H1 (cell line): ENCODE data around the gene ITPKB. TPM values are rescaled to one million over a fixed set of nuclear protein-coding genes. Genes with fewer than 3 reads are reported as not detected.

Experiments used
- CTCF ChIA-PET: fragments of 300-600 bp; sonication (Branson Sonifier 250); formaldehyde crosslinking; loops from one replicate; lab custom pipeline; 2021; ENCODE audit not compliant: partially characterized antibody; lab: Charles Lee
- POLR2A ChIA-PET: fragments of 300-600 bp; sonication (Branson Sonifier 250); formaldehyde crosslinking; loops from one replicate; lab custom pipeline; 2021; ENCODE audit warnings: inconsistent platforms; ENCODE audit not compliant: partially characterized antibody; lab: Charles Lee
- DNase-seq, 2 experiments: peaks; one replicate each; pipeline versions ENCODE4 v3.0.0 to v3.0.0-alpha.2; 2010 to 2022; ENCODE audit warnings: low spot score in 2 of 2, low read depth in 1 of 2, mixed read lengths in 1 of 2
- FAIRE-seq: peaks from 2 replicates; lab custom pipeline; 2011; peaks lifted over from hg19 to GRCh38; lab: Jason Lieb, UNC
- H2AFZ ChIP-seq: 2 replicates; pipeline ENCODE4 v1.8.1; 2012; ENCODE audit warnings: low read length, inconsistent platforms
- H2AK5ac ChIP-seq: 2 replicates; pipeline ENCODE4 v1.6.1; 2013; ENCODE audit warnings: low read depth, low read length
- H2BK120ac ChIP-seq: replicated peaks from 2 replicates; pipeline ENCODE3; 2013; ENCODE audit warnings: low read depth, low read length, inconsistent platforms
- H2BK12ac ChIP-seq: 2 replicates; pipeline ENCODE4 v1.6.1; 2013; ENCODE audit warnings: low read depth, low read length
- H2BK15ac ChIP-seq: 2 replicates; pipeline ENCODE4 v1.6.1; 2013; ENCODE audit warnings: low read length
- H2BK20ac ChIP-seq: 2 replicates; pipeline ENCODE4 v1.6.1; 2013; ENCODE audit warnings: low read length
- H2BK5ac ChIP-seq: 2 replicates; pipeline ENCODE4 v1.6.1; 2013; ENCODE audit warnings: low read depth, low read length
- H3K14ac ChIP-seq: 2 replicates; pipeline ENCODE4 v1.6.1; 2013; ENCODE audit warnings: inconsistent platforms; ENCODE audit not compliant: insufficient read length
- H3K18ac ChIP-seq: 2 replicates; pipeline ENCODE4 v1.6.1; 2013; ENCODE audit warnings: low read length; ENCODE audit errors: extremely low read depth
- H3K23ac ChIP-seq: 2 replicates; pipeline ENCODE4 v1.6.1; 2013; ENCODE audit warnings: inconsistent platforms; ENCODE audit not compliant: insufficient read length
- H3K23me2 ChIP-seq: 2 replicates; pipeline ENCODE4 v1.6.1; 2013; ENCODE audit warnings: low read depth, low read length
- H3K27ac ChIP-seq: 2 replicates; pipeline ENCODE4 v1.6.1; 2011; ENCODE audit warnings: low read depth, low read length, inconsistent platforms
- H3K27me3 ChIP-seq, 4 experiments: replicated peaks in 1 of 4; 1 replicate in 1 of 4; 2 replicates in 3 of 4; pipeline versions ENCODE4 v1.6.1 to v1.8.1; 2011 to 2013; ENCODE audit warnings: low read length in 3 of 4, mild to moderate bottlenecking in 3 of 4, inconsistent platforms in 2 of 4, mixed read lengths in 2 of 4, moderate library complexity in 1 of 4; ENCODE audit not compliant: control insufficient read depth in 3 of 4, insufficient read depth in 3 of 4; ENCODE audit errors: extremely low read depth in 1 of 4
- H3K36me3 ChIP-seq, 4 experiments: 2 replicates each; pipeline versions ENCODE4 v1.6.1 to v1.8.1; 2011 to 2013; ENCODE audit warnings: mild to moderate bottlenecking in 4 of 4, low read length in 3 of 4, moderate library complexity in 2 of 4, control low read depth in 1 of 4, inconsistent platforms in 1 of 4; ENCODE audit not compliant: insufficient read depth in 4 of 4, control insufficient read depth in 2 of 4
- H3K4ac ChIP-seq: replicated peaks from 2 replicates; pipeline ENCODE3; 2013; ENCODE audit warnings: low read length, low read depth, mixed read lengths, inconsistent platforms; ENCODE audit not compliant: insufficient read length
- H3K4me1 ChIP-seq, 4 experiments: replicated peaks in 1 of 4; 1 replicate in 1 of 4; 2 replicates in 3 of 4; pipeline versions ENCODE4 v1.6.1 to v1.8.1; 2011 to 2013; ENCODE audit warnings: low read length in 3 of 4, inconsistent platforms in 2 of 4, mixed read lengths in 1 of 4; ENCODE audit not compliant: insufficient read depth in 4 of 4, control insufficient read depth in 3 of 4
- H3K4me2 ChIP-seq, 2 experiments: 2 replicates each; pipeline versions ENCODE4 v1.6.1 to v1.8.1; 2011 to 2013; ENCODE audit warnings: low read depth in 2 of 2, low read length in 2 of 2, control low read depth in 1 of 2, inconsistent platforms in 1 of 2, mild to moderate bottlenecking in 1 of 2; ENCODE audit not compliant: insufficient read depth in 1 of 2
- H3K4me3 ChIP-seq, 4 experiments: fragments of 200-600, 300-600 bp in 1 of 4; sonication (generic), shearing (Covaris generic), sonication (Bioruptor Twin) in 1 of 4; 2 replicates each; pipeline versions ENCODE4 v1.5.1 to v1.8.1; 2011 to 2016; ENCODE audit warnings: low read length in 4 of 4, low read depth in 3 of 4, control low read depth in 2 of 4, inconsistent platforms in 2 of 4, mild to moderate bottlenecking in 2 of 4, mixed read lengths in 1 of 4, moderate library complexity in 1 of 4; ENCODE audit not compliant: insufficient read depth in 2 of 4; ENCODE audit errors: extremely low read depth in 1 of 4
- H3K56ac ChIP-seq: replicated peaks from 2 replicates; pipeline ENCODE3; 2013; ENCODE audit warnings: low read depth, mild to moderate bottlenecking, mixed read lengths, low read length, inconsistent platforms; ENCODE audit not compliant: insufficient read length
- H3K79me1 ChIP-seq: 2 replicates; pipeline ENCODE4 v1.6.1; 2013; ENCODE audit warnings: low read depth, low read length, control low read depth
- H3K79me2 ChIP-seq, 2 experiments: 2 replicates each; pipeline versions ENCODE4 v1.6.1 to v1.8.1; 2012 to 2013; ENCODE audit warnings: low read length in 2 of 2, mild to moderate bottlenecking in 2 of 2, inconsistent platforms in 1 of 2; ENCODE audit not compliant: insufficient read depth in 2 of 2, control insufficient read depth in 1 of 2
- H3K9ac ChIP-seq, 4 experiments: replicated peaks in 1 of 4; 1 replicate in 1 of 4; 2 replicates in 3 of 4; pipeline versions ENCODE4 v1.6.1 to v1.8.1; 2011 to 2013; ENCODE audit warnings: low read depth in 3 of 4, low read length in 3 of 4, control low read depth in 2 of 4, mild to moderate bottlenecking in 2 of 4, moderate library complexity in 2 of 4, inconsistent platforms in 1 of 4; ENCODE audit errors: extremely low read depth in 1 of 4
- H3K9me3 ChIP-seq, 2 experiments: 2 replicates each; pipeline versions ENCODE4 v1.6.1 to v1.8.1; 2012 to 2013; ENCODE audit warnings: mild to moderate bottlenecking in 2 of 2, moderate library complexity in 2 of 2, control low read depth in 1 of 2, inconsistent platforms in 1 of 2, low read depth in 1 of 2, low read length in 1 of 2, mixed read lengths in 1 of 2; ENCODE audit not compliant: insufficient read depth in 2 of 2
- H4K20me1 ChIP-seq, 2 experiments: replicated peaks in 1 of 2; 2 replicates each; pipeline versions ENCODE3 to v1.8.1; 2011 to 2013; ENCODE audit warnings: inconsistent platforms in 2 of 2, low read length in 2 of 2, mild to moderate bottlenecking in 1 of 2; ENCODE audit not compliant: insufficient read depth in 2 of 2, control insufficient read depth in 1 of 2
- H4K5ac ChIP-seq: 2 replicates; pipeline ENCODE4 v1.6.1; 2013; ENCODE audit warnings: low read length, low read depth, mixed read lengths, inconsistent platforms; ENCODE audit not compliant: insufficient read length
- H4K8ac ChIP-seq: 2 replicates; pipeline ENCODE4 v1.8.0; 2013; ENCODE audit warnings: mild to moderate bottlenecking, moderate library complexity, low read length, inconsistent platforms; ENCODE audit not compliant: insufficient read depth; ENCODE audit errors: extremely low read depth
- H4K91ac ChIP-seq: replicated peaks from 2 replicates; pipeline ENCODE3; 2013; ENCODE audit warnings: low read length, mixed read lengths, inconsistent platforms; ENCODE audit not compliant: insufficient read length
- POLR2AphosphoS5 ChIP-seq: IDR thresholded peaks from 2 replicates; pipeline ENCODE4 v1.6.1; 2011; ENCODE audit warnings: low read depth, low read length
- TEAD4 ChIP-seq: IDR thresholded peaks from 2 replicates; pipeline ENCODE4 v1.6.1; 2012; ENCODE audit warnings: low read depth, low read length, inconsistent platforms, mixed read lengths
- WGBS, 2 experiments: shearing (Covaris generic) in 1 of 2; methylation state at CpG; one replicate each; pipeline versions ENCODE4 v1.1.6 to v1.1.7; 2013 to 2015; ENCODE audit warnings: low lambda C conversion rate in 2 of 2, mixed read lengths in 2 of 2, inconsistent platforms in 1 of 2, low coverage in 1 of 2, missing lambda C conversion rate in 1 of 2; ENCODE audit not compliant: insufficient replicate concordance in 2 of 2, insufficient coverage in 1 of 2, insufficient read length in 1 of 2; ENCODE audit errors: extremely low coverage in 1 of 2, missing lambda C conversion rate in 1 of 2; 5-methylcytosine and 5-hydroxymethylcytosine counted together
- polyA plus RNA-seq, 7 experiments: library from polyadenylated mRNA; depleted of rRNA in 3 of 7; stranded (reverse) in 5 of 7; unstranded in 2 of 7; fragments of >200 nt in 5 of 7; fragments of 200-250 nt in 2 of 7; gene quantifications; 1 replicate in 5 of 7; 2 replicates in 1 of 7; 4 replicates in 1 of 7; pipeline versions ENCODE4 v1.2.1 to v1.2.3, GENCODE V29; 2011 to 2013; ENCODE audit warnings: missing spikeins in 2 of 7, mixed read lengths in 2 of 7
- total RNA-seq: library from RNA; stranded (reverse); fragmentation: NEBNext Ultra II Directional; extraction: Animal tissue kit (Norgen Biotek cat#: 25700); gene quantifications from 2 replicates; pipeline ENCODE4 v1.2.1, GENCODE V29; 2021

Gene ITPKB
- total and polyA plus RNA-seq, 2 of the 8 experiments (the other 6 are each of a cell fraction or from before 2014, with no cell fraction given), result 1.7 to 4.8 TPM

DNA sequence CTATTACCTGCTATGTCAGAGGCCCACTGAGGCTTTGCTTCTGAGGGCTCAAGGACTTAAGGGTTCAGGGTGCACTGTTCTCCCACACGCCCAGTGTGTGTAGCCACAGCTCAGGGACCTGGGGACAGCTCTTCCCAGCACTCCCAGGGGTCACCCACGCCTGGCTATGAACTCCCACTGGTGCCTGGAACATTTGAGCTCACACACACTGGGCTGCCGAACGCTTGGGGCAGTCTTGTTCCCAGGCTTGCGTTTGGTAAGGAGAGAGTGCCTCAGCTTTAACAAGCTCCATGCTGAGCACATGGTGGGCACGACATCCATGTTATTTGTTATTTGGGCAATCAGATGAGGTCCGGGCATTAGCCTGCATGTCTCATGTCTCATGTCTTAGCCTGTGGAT lies 153.0 kb downstream of the ITPKB start:
- Histone ChIP-seq H3K27ac (no peak overlapping the region), H4K8ac (no peak overlapping the region), H3K27me3 (no peaks in the 10 kb centered on the region), H2BK12ac (no peak overlapping the region), H3K4me1 (peaks cover 0 to 7% (median 0%) of the 10 kb centered on the region in 4 experiments; a peak in 3 of 7 replicates), H4K20me1 (no peaks in the 10 kb centered on the region), H3K23me2 (no peaks in the 10 kb centered on the region), H3K4me3 (no peak overlapping the region), H4K91ac (no peak overlapping the region), H3K79me1 (no peaks in the 10 kb centered on the region), H3K14ac (no peak overlapping the region), H3K36me3 (no peaks in the 10 kb centered on the region), H3K4ac (no peak overlapping the region), H3K23ac (no peak overlapping the region), H3K56ac (no peak overlapping the region), H2AFZ (no peak overlapping the region), H3K9ac (no peak overlapping the region), H3K4me2 (no peak overlapping the region), H4K5ac (no peak overlapping the region), H2BK15ac (no peak overlapping the region), H3K18ac (no peak overlapping the region), H2BK5ac (no peak overlapping the region), H3K79me2 (no peaks in the 10 kb centered on the region), H2BK20ac (no peak overlapping the region), H3K9me3 (no peaks in the 10 kb centered on the region), H2AK5ac (no peak overlapping the region), H2BK120ac (no peak overlapping the region)
- CTCF ChIA-PET, result interaction anchor here (0.6 to 4.6 kb wide), 9 partner anchors 17 to 125 kb away, joined by 3 to 27 read pairs (median 4); no protein-coding TSS in a partner anchor
- FAIRE-seq (no peak), DNase-seq (no peak)
- WGBS, 2 experiments, result 91% methylated on average over 7 of the region's 7 CpGs; no CpG with 5 or more reads in 1 of the 2 experiments
- POLR2A ChIA-PET, result interaction anchor here (1.2 to 1.6 kb wide), 2 partner anchors 9 to 18 kb away, joined by 3 to 5 read pairs; no protein-coding TSS in a partner anchor
- no peak for TF ChIP-seq POLR2AphosphoS5
- TF ChIP-seq TEAD4, result no peak
